DND-41 (cell line): ENCODE results near the gene GRAMD2A.

Source experiments
- CTCF ChIP-seq: IDR thresholded peaks from 2 replicates; pipeline ENCODE4 v1.5.1; 2012; ENCODE audit warnings: borderline replicate concordance, low read length, moderate library complexity, mild to moderate bottlenecking; ENCODE audit not compliant: poor library complexity, severe bottlenecking; ENCODE audit errors: extremely low read depth
- EZH2 ChIP-seq: IDR thresholded peaks from 3 replicates; pipeline ENCODE4 v1.6.1; 2012; ENCODE audit warnings: borderline replicate concordance, low read depth, mild to moderate bottlenecking, moderate library complexity, low read length, inconsistent platforms; ENCODE audit not compliant: severe bottlenecking

- TF ChIP-seq CTCF (no peak), EZH2 (no peak)
Observed at GRCh38 chr15:72135719-72136118, 61.9 kb downstream of the GRAMD2A start.
